Measurements from ENCODE around the gene TSPO. TPM values are rescaled to one million over a fixed set of nuclear protein-coding genes. Genes with fewer than 3 reads are reported as not detected.

TSPO gene
- total and polyA plus RNA-seq, 11 donors = 69.0 to 335 (median 125) TPM

DNA sequence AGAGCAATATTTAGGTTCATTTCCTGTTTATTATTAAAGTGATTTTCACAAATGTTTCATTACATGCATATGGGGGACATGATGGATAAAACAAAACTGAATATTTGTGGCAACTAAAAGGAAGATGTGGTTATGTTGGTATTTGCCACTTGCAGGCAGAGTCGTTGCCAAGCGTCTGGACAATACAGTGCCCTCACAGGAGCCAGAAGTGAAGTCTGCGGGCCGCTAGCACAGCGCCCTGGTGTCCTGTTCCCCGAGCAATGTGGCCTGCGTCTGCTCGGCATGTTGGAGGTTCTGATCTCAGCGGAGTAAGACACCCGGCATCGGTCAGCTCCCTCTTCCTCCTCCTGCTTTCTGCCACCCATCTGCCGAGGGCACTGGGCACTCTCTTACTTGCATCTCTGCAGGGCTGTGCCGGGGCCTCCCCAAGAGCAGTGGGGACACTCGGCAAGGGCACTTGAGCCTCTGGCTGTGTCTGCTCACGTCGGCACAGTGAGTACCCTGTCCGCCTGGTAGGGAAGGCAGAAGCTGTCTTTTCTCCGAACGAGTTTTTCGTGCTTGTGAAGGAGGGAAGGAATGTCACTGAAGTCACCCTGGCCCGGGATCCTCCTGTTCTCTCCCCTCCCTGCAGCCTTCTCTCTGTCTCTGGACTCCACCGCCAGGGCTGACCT is 46.0 kb downstream of the TSPO start:
- DNase-seq (peak in 2 of 5 donors; percentile 27 to 33), ATAC-seq (peak; percentile 60 to 73 (median 66))
- H3K4me1 ChIP-seq = no peaks in the 10 kb centered on the region
- 38 to 57% (median 49%) methylated on average over 20 to 22 of the region's 22 CpGs for WGBS, 4 donors
- intact Hi-C loops (cut with DNase I) = no loop called here
- H3K36me3 ChIP-seq = no peaks in the 10 kb centered on the region
- H3K27ac ChIP-seq = no peak overlapping the region
- TF ChIP-seq, protein P1, sequence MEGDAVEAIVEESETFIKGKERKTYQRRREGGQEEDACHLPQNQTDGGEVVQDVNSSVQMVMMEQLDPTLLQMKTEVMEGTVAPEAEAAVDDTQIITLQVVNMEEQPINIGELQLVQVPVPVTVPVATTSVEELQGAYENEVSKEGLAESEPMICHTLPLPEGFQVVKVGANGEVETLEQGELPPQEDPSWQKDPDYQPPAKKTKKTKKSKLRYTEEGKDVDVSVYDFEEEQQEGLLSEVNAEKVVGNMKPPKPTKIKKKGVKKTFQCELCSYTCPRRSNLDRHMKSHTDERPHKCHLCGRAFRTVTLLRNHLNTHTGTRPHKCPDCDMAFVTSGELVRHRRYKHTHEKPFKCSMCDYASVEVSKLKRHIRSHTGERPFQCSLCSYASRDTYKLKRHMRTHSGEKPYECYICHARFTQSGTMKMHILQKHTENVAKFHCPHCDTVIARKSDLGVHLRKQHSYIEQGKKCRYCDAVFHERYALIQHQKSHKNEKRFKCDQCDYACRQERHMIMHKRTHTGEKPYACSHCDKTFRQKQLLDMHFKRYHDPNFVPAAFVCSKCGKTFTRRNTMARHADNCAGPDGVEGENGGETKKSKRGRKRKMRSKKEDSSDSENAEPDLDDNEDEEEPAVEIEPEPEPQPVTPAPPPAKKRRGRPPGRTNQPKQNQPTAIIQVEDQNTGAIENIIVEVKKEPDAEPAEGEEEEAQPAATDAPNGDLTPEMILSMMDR (IDR thresholded peaks at IDR 0.05) = no peak
- TF ChIP-seq POLR2A (IDR thresholded peaks at IDR 0.05) = no peak
- H3K27me3 ChIP-seq = peaks cover 0 to 6% (median 0%) of the 10 kb centered on the region in 9 donors
- no peaks in the 10 kb centered on the region for H3K9me3 ChIP-seq
- no peak overlapping the region for H3K4me3 ChIP-seq

DNA sequence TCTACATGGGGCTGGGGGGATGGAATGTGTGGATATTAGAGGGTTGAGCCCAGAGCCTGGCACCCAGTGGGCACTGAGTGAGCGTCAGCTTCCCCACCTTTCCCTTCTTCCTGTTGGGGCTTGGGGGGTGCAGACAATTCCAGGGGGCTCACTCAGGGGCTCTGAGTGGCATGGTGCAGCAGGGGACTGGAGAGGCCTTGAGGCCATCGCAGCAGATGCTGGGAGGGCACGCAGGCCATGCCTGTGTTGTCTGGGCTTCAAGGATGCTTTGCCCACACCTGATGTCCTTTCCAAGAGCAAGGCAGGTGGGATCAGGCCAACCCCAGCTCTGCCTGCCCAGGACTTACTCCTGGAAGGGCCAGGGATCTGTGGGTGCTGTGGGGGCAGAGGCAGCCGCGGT is 46.8 kb downstream of the TSPO start:
- no peaks in the 10 kb centered on the region for H3K4me1 ChIP-seq
- intact Hi-C loops (cut with DNase I) = no loop called here
- peak in 1 of 4 donors; percentile 20 for ATAC-seq
- no peaks in the 10 kb centered on the region for H3K9me3 ChIP-seq
- H3K27ac ChIP-seq = no peak overlapping the region
- H3K27me3 ChIP-seq = peaks cover 0 to 6% (median 0%) of the 10 kb centered on the region in 9 donors
- no peak overlapping the region for H3K4me3 ChIP-seq
- DNase-seq = peak in 1 of 5 donors; percentile 19
- WGBS, 4 donors = 67 to 89% (median 79%) methylated on average over 3 to 5 of the region's 5 CpGs
- no peaks in the 10 kb centered on the region for H3K36me3 ChIP-seq
- TF ChIP-seq POLR2A (IDR thresholded peaks at IDR 0.05) = no peak
- TF ChIP-seq, protein P1 (IDR thresholded peaks at IDR 0.05) = no peak

DNA sequence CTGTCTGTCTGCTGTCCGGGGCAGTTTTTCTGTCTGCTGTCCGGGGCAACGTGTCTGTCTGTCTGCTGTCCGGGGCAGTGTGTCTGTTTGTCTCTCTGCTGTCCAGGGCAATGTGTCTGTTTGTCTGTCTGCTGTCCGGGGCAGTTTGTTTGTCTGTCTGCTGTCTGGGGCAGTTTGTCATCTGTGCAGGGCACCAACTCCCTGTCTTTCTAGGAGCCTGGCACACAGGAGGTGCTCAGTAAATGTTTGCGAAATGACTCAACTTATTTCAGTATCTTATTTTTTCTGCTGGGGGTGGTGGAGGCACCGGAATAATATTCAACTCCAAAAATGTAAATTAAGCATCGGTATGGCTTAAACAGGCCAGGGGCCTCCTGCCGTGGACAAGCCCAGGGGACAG is 47.6 kb downstream of the TSPO start:
- 76 to 88% (median 77%) methylated on average over 9 of the region's 9 CpGs for WGBS, 4 donors
- intact Hi-C loops (cut with DNase I) = no loop called here

DNA sequence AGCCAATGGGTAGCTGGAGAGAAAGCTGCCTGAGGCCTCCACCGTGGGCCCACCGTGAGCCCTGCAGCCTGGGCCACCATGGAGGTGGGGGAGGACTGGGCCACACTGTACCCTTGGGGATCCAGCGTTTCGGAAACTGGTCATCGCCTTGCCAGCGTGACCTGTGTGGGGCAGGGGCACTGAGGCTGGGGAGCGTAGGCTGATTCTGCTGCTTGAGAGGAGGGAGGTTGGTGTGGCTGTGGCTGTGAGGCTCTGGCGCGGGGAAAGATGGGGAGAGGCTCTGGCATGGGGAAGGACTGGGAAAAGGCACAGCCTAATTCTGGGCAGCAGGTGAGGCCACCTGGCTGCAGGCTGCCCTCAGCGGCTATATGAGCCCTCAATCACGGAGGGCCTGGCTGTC is 48.2 kb downstream of the TSPO start:
- Histone ChIP-seq H3K4me3 (no peak overlapping the region), H3K27ac (no peak overlapping the region), H3K36me3 (no peaks in the 10 kb centered on the region), H3K27me3 (peaks cover 0 to 6% (median 0%) of the 10 kb centered on the region in 9 donors), H3K9me3 (no peaks in the 10 kb centered on the region), H3K4me1 (no peaks in the 10 kb centered on the region)
- TF ChIP-seq, protein P1 (IDR thresholded peaks at IDR 0.05) = no peak
- no peak for TF ChIP-seq POLR2A (IDR thresholded peaks at IDR 0.05)
- no peak for ATAC-seq
- DNase-seq = peak in 2 of 5 donors; percentile 14 to 24
- intact Hi-C loops (cut with DNase I) = no loop called here
- 85 to 93% (median 88%) methylated on average over 11 of the region's 11 CpGs for WGBS, 4 donors

More for the DNA sequence above, 47.6 kb downstream of the TSPO start:
- ATAC-seq = no peak
- Histone ChIP-seq H3K27me3 (peaks cover 0 to 6% (median 0%) of the 10 kb centered on the region in 9 donors), H3K4me1 (no peaks in the 10 kb centered on the region), H3K36me3 (no peaks in the 10 kb centered on the region), H3K9me3 (no peaks in the 10 kb centered on the region), H3K27ac (no peak overlapping the region), H3K4me3 (no peak overlapping the region)
- DNase-seq = peak in 1 of 5 donors; percentile 33
- no peak for TF ChIP-seq POLR2A (IDR thresholded peaks at IDR 0.05)
- TF ChIP-seq, protein P1 (IDR thresholded peaks at IDR 0.05) = no peak

Measured in heart left ventricle (tissue), 16 donors.